ENCODE measurements around the gene NEURL3.

DNA sequence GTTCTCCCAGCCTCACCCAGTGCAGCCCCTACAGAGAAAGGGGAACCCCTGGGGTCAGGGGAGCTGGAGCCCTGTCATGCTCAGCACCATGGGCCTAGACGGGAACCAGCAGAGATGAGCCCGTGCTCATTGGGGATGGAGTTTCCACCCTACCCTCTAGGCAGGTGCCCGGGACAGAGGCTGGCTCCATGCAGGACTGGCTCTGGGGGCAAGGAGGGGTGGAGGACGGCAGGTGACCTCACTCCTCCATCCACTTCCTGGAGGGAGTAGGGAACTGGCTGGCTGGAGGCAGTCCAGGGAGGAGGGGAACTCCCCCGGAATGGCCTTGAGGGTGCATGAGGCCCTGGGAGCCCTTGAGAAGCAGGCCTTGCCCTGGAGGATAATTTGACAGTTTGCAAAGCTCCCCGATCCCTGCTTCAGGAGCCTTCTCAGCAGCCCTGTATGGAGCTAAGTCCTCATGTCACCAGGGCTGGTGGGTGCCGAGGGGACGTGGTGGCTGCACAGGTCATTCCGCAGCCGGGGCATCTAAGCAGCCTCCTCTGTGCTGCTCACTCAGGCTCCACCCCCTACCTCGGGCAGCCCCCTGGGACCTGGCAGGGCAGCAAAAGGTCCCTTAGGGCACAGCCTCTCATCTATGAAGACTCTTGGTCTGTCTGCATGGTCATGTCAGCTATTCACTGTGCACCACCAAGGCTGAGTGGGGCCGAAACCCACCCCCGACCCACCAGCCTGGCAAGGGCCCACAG lies 2.1 kb downstream of the NEURL3 start:
- TF ChIP-seq, protein P1, sequence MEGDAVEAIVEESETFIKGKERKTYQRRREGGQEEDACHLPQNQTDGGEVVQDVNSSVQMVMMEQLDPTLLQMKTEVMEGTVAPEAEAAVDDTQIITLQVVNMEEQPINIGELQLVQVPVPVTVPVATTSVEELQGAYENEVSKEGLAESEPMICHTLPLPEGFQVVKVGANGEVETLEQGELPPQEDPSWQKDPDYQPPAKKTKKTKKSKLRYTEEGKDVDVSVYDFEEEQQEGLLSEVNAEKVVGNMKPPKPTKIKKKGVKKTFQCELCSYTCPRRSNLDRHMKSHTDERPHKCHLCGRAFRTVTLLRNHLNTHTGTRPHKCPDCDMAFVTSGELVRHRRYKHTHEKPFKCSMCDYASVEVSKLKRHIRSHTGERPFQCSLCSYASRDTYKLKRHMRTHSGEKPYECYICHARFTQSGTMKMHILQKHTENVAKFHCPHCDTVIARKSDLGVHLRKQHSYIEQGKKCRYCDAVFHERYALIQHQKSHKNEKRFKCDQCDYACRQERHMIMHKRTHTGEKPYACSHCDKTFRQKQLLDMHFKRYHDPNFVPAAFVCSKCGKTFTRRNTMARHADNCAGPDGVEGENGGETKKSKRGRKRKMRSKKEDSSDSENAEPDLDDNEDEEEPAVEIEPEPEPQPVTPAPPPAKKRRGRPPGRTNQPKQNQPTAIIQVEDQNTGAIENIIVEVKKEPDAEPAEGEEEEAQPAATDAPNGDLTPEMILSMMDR (IDR thresholded peaks at IDR 0.05) = no peak
- no peak for TF ChIP-seq POLR2A (IDR thresholded peaks at IDR 0.05)

All from prostate gland (tissue), 2 donors.